GM12873 (cell line): Measurements from ENCODE around the gene SNRNP48.

Source experiments
- TF ChIP-seq, protein P1 (sequence below): IDR thresholded peaks from 2 replicates; pipeline ENCODE4 v1.5.1; 2012; ENCODE audit warnings: low read depth, mild to moderate bottlenecking, moderate library complexity, low read length, control low read depth; ENCODE audit not compliant: insufficient read depth; ENCODE audit errors: missing control alignments

SNRNP48 gene

DNA sequence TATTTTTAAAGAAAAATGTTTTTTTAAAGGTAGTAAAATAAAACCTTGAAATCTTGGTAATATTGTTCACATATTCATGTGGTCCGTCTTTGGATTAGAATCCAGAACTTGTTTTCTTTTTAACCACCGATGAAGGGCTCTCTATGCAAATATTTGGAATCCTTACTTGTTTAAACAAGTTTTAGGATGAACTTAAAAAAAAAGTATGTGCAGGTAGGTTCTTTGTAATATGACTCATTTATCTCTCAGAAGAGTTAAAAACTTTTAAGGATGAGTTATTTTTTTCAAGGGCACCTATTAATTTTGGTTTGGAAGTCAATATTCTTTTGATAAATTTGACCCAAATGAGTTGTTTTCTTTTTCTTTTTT lies 39.6 kb upstream of the SNRNP48 start:
- TF ChIP-seq, protein P1, sequence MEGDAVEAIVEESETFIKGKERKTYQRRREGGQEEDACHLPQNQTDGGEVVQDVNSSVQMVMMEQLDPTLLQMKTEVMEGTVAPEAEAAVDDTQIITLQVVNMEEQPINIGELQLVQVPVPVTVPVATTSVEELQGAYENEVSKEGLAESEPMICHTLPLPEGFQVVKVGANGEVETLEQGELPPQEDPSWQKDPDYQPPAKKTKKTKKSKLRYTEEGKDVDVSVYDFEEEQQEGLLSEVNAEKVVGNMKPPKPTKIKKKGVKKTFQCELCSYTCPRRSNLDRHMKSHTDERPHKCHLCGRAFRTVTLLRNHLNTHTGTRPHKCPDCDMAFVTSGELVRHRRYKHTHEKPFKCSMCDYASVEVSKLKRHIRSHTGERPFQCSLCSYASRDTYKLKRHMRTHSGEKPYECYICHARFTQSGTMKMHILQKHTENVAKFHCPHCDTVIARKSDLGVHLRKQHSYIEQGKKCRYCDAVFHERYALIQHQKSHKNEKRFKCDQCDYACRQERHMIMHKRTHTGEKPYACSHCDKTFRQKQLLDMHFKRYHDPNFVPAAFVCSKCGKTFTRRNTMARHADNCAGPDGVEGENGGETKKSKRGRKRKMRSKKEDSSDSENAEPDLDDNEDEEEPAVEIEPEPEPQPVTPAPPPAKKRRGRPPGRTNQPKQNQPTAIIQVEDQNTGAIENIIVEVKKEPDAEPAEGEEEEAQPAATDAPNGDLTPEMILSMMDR = no peak

DNA sequence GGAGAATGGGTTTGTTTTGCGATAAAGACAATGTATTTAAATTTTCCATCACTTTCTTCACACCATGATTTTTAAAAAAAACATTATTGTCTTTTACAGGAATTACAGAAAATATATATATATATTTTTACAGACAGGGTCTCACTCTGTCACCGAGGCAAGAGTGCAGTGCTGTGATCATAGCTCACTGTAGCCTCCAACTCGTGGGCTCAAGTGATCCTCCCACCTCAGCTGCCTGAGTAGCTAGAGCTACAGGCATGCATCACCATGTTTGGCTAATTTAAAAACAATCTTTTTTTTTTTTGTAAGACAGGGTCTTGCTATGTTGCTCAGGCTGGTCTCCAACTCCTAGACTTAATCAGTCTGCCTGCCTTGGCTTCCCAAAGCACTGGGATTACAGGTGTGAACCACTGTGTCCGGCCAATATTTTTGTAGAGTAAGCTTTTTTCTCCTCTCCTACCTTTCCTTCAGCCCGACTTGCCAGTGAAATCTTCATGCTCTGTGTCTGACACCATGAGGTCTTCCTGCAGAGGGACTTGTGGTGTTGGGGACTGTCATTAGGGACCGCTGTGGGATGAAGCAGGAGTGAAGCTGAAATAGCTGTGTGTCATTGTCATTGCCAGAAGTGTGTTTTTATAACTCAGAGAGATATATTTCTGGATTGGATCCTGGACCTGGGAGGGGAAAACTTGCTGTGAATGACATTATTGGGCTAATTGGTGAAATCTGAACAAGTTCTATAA lies 35.3 kb upstream of the SNRNP48 start:
- TF ChIP-seq, protein P1 = no peak

DNA sequence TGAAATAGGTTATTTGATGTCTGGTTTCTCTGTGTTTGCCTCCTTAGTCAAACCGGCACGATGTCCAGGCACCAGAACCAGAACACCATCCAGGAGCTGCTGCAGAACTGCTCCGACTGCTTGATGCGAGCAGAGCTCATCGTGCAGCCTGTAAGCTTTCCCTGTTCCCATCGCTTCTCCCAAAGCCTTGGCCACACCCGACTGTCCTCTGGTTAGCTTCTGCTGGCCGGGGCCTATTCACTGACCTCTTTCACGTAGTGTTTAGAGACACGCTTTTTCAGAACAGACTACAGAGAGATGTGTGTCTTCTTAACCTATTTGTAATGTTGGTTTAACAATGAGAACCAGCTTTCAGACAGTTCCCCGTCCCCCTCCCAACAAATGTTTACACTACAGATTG lies 34.3 kb upstream of the SNRNP48 start:
- TF ChIP-seq, protein P1 = no peak

DNA sequence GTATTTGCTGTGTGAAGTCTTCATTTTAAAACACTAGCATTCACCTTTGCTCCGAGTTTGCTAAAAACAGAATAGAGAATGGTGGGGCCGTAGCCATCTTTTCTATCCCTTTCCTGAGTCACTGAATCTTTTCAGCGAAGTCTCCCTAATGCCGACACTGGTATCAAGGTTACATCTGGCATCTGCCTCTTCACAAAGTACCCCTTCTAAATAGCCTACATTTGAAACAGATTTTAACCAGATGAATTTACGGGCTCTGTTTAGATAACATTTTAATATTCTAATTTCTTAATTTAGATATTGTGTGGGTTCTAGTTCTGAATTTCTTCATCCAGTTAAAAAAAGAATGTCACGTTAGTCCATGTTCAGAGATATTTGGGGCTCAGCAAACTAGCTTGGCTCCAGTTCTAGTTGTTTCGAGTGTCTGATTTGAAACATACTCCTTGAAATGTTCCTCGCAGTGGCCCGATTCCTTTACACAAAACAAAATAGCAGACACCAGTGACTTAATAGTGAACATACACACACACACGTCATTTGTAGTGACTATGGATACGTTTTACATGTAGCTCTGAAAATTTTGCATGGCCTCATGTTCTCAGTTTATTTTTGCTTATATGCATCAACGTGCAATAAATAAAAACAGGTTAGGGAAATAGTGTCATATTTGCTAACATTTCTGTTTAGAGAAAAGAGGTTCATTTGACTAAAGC lies 33.4 kb upstream of the SNRNP48 start:
- TF ChIP-seq, protein P1 = no peak

DNA sequence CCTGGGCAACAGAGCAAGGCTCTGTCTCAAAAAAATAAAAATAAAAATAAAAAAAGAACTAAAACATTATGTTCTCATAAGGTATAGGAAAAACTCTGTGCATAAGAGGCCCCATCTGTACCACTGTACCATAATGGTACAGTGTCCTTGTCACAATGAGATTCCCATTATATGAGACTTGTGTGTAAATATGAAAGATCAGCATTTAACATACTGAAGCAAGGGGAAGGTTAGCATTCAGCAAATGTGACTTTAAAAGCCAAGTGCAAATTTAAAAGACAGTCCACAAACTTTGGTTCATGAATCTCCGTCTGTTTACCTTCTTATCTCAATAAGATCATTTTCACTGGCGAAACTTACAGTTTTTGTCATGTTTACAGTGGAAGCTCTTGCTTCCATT lies 32.3 kb upstream of the SNRNP48 start:
- TF ChIP-seq, protein P1 = no peak

DNA sequence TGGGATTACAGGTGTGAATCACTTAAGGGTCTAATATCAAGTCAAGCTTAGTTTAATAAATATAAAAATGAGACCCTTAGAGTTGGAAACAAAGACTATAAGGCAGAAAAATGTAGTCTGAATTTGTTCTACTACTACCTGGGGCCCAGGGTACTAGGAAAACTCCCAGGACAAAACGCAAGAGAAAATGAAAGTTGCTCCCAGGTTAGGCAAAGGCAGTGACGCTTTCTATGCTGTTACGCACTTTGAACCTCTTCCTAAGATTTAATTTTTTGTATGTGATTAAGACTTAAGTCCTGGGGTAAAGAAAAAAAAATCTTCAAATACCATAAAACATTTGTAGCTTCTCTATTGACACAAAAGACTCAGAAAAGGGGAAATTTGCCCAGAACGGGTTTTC lies 31.2 kb upstream of the SNRNP48 start:
- TF ChIP-seq, protein P1 = no peak

DNA sequence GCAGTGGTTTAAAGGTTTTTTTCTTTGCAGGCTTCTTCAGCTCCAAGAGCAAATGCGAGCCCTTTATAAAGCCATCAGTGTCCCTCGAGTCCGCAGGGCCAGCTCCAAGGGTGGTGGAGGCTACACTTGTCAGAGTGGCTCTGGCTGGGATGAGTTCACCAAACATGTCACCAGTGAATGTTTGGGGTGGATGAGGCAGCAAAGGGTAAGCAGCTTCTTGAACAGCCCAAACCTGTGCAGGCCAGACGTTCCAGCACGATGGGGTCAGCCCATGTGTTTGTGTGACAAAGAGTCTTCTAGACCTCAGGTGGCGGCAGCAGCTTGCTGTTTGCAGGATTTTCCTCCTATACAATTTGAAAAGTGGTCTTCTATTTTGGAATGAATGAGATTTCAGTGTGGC lies 30.8 kb upstream of the SNRNP48 start:
- TF ChIP-seq, protein P1 = no peak
